Gastrocnemius medialis (tissue), 4 donors: Measurements from ENCODE around the gene RDH11.

Experiments used
- POLR2A ChIP-seq, 2 donors: fragments of 450-650 bp; IDR thresholded peaks; one replicate each; pipeline ENCODE4 v1.6.1; 2017; ENCODE audit warnings: antibody characterized with exemption in 2 of 2, mild to moderate bottlenecking in 2 of 2, moderate library complexity in 2 of 2
- TF ChIP-seq, protein P1 (sequence below), 5 experiments: fragments of 450-650 bp in 3 of 5; fragments of 200-600 bp in 2 of 5; sonication (generic) in 2 of 5; IDR thresholded peaks in 4 of 5; conservative IDR thresholded peaks in 1 of 5; 1 replicate in 4 of 5; 2 replicates in 1 of 5; pipeline ENCODE4 v1.5.1; 2016 to 2019; ENCODE audit warnings: antibody characterized with exemption in 5 of 5, mild to moderate bottlenecking in 3 of 5, moderate library complexity in 3 of 5

DNA sequence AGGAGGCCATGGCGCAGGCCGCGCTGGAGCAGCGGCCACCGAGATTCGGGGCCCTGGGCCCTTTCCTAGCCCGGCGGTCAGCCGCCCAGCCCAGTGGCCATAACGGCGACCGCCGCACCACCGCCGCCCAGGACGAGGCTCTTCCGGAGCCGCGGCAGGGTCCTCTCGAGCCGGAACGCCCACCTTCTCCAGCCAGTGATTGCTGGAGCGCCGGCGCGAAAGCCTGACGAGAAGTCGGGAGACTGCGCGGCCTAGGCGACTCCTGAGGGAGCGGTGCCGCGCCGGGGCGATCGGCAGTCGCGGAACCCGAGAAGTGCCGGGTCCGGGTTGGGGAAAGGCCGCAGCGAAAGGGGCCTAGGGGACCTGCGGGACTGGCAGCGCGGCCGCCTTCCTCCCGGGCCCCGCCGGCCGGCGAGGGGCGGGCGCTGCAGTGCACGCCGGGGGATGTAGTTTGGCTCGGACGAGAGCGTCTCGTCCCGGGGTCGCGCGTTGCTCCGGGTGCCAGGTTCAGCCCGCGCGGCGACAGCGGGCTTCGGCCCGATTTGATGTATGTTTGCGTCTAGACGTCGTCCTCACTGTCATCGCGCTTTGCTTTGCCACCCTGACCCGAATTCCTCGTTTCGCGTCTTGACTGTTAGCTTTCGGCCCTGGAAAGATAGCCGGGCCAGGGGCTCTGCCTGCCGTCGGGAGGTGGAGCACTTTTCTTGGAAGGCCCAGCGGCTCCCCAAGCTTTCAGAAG, 20.9 kb downstream of the RDH11 start, which contains the start of gene VTI1B:
- peak; percentile 59 to 77 for TF ChIP-seq POLR2A (IDR thresholded peaks at IDR 0.05)
- TF ChIP-seq, protein P1, sequence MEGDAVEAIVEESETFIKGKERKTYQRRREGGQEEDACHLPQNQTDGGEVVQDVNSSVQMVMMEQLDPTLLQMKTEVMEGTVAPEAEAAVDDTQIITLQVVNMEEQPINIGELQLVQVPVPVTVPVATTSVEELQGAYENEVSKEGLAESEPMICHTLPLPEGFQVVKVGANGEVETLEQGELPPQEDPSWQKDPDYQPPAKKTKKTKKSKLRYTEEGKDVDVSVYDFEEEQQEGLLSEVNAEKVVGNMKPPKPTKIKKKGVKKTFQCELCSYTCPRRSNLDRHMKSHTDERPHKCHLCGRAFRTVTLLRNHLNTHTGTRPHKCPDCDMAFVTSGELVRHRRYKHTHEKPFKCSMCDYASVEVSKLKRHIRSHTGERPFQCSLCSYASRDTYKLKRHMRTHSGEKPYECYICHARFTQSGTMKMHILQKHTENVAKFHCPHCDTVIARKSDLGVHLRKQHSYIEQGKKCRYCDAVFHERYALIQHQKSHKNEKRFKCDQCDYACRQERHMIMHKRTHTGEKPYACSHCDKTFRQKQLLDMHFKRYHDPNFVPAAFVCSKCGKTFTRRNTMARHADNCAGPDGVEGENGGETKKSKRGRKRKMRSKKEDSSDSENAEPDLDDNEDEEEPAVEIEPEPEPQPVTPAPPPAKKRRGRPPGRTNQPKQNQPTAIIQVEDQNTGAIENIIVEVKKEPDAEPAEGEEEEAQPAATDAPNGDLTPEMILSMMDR (IDR thresholded peaks at IDR 0.05 in 4 of 5, conservative IDR thresholded peaks at IDR 0.05 in 1 of 5), result peak in 1 of 5 experiments; percentile 18
